Endothelial cell of umbilical vein (primary cell): ENCODE measurements around the gene LDLRAD4. TPM values are rescaled to one million over a fixed set of nuclear protein-coding genes. Genes with fewer than 3 reads are reported as not detected.

ENCODE experiments used
- BruUV-seq: library from RNA; stranded (reverse); fragments of 400-500 nt; replicated peaks from 2 replicates; lab custom pipeline; 2021; lab: Mats Ljungman, UMichigan
- CTCF ChIA-PET: fragments of 300-600, 350-600 bp; sonication (Branson Sonifier 250); formaldehyde crosslinking; loops from one replicate; lab custom pipeline; 2021; ENCODE audit warnings: antibody characterized with exemption, inconsistent platforms; lab: Charles Lee
- POLR2A ChIA-PET: fragments of 300-600, 350-600 bp; sonication (Branson Sonifier 250); formaldehyde crosslinking; loops from one replicate; lab custom pipeline; 2021; ENCODE audit warnings: antibody characterized with exemption, inconsistent platforms; lab: Charles Lee
- DNase-seq: peaks from one replicate; pipeline ENCODE4 v3.0.0-alpha.2; 2011; ENCODE audit warnings: low read depth, low spot score
- FAIRE-seq: peaks from 2 replicates; lab custom pipeline; 2011; peaks lifted over from hg19 to GRCh38; lab: Jason Lieb, UNC
- H2AFZ ChIP-seq: 2 replicates; pipeline ENCODE4 v1.6.0; 2012; ENCODE audit warnings: low read depth, low read length, control low read depth, inconsistent platforms
- H3K27ac ChIP-seq: 2 replicates; pipeline ENCODE4 v1.5.1; 2011; ENCODE audit warnings: low read depth, mild to moderate bottlenecking, control low read depth, low read length, moderate library complexity; ENCODE audit not compliant: insufficient read depth
- H3K27me3 ChIP-seq, 2 experiments: 2 replicates each; pipeline versions ENCODE4 v1.6.0 to v1.6.1; 2011; ENCODE audit warnings: low read length in 2 of 2, mixed read lengths in 1 of 2; ENCODE audit not compliant: control insufficient read depth in 2 of 2, insufficient read depth in 2 of 2
- H3K36me3 ChIP-seq, 2 experiments: 2 replicates in 1 of 2; 3 replicates in 1 of 2; pipeline ENCODE4 v1.5.1; 2011; ENCODE audit warnings: low read length in 2 of 2, mild to moderate bottlenecking in 1 of 2, moderate library complexity in 1 of 2; ENCODE audit not compliant: control insufficient read depth in 2 of 2, insufficient read depth in 2 of 2; ENCODE audit errors: extremely low read depth in 1 of 2
- H3K4me1 ChIP-seq: 3 replicates; pipeline ENCODE4 v1.5.1; 2011; ENCODE audit warnings: mild to moderate bottlenecking, low read length; ENCODE audit not compliant: control insufficient read depth, insufficient read depth; ENCODE audit errors: extremely low read depth
- H3K4me2 ChIP-seq: 2 replicates; pipeline ENCODE4 v1.6.1; 2011; ENCODE audit warnings: low read length, control low read depth, mixed read lengths; ENCODE audit not compliant: insufficient read depth
- H3K4me3 ChIP-seq, 3 experiments: fragments of 200-600 bp in 1 of 3; sonication (generic), shearing (Covaris generic) in 1 of 3; replicated peaks in 1 of 3; 2 replicates each; pipeline ENCODE4 v1.5.1; 2011 to 2016; ENCODE audit warnings: control low read depth in 3 of 3, low read length in 3 of 3, mild to moderate bottlenecking in 2 of 3, inconsistent platforms in 1 of 3, low read depth in 1 of 3, moderate library complexity in 1 of 3; ENCODE audit not compliant: insufficient read depth in 1 of 3
- H3K79me2 ChIP-seq: 2 replicates; pipeline ENCODE4 v1.6.0; 2012; ENCODE audit warnings: low read length, inconsistent platforms; ENCODE audit not compliant: control insufficient read depth, insufficient read depth
- H3K9ac ChIP-seq: replicated peaks from 2 replicates; pipeline ENCODE3; 2011; ENCODE audit warnings: low read length, control low read depth; ENCODE audit not compliant: insufficient read depth; ENCODE audit errors: extremely low read depth
- H3K9me1 ChIP-seq: replicated peaks from 3 replicates; pipeline ENCODE4 v1.6.0; 2011; ENCODE audit warnings: mild to moderate bottlenecking, low read length; ENCODE audit not compliant: control insufficient read depth, insufficient read depth; ENCODE audit errors: extremely low read depth
- H3K9me3 ChIP-seq: replicated peaks from 2 replicates; pipeline ENCODE4 v1.5.1; 2012; ENCODE audit warnings: low read length, inconsistent platforms; ENCODE audit not compliant: control insufficient read depth, insufficient read depth
- H4K20me1 ChIP-seq: replicated peaks from 2 replicates; pipeline ENCODE3; 2011; ENCODE audit warnings: mild to moderate bottlenecking, low read length; ENCODE audit not compliant: control insufficient read depth, insufficient read depth; ENCODE audit errors: extremely low read depth
- EZH2 ChIP-seq: IDR thresholded peaks from 2 replicates; pipeline ENCODE4 v1.6.1; 2012; ENCODE audit warnings: borderline replicate concordance, low read depth, mild to moderate bottlenecking, moderate library complexity, low read length, inconsistent platforms; ENCODE audit not compliant: severe bottlenecking
- FOS ChIP-seq: IDR thresholded peaks from 2 replicates; pipeline ENCODE4 v1.6.1; 2011; ENCODE audit warnings: mild to moderate bottlenecking, low read length, moderate library complexity, borderline replicate concordance; ENCODE audit not compliant: insufficient read depth
- GATA2 ChIP-seq: IDR thresholded peaks from 2 replicates; pipeline ENCODE4 v1.7.0; 2011; ENCODE audit warnings: low read depth, mild to moderate bottlenecking, moderate library complexity, mixed read lengths, low read length; ENCODE audit not compliant: insufficient read length, insufficient read depth
- JUN ChIP-seq: IDR thresholded peaks from 2 replicates; pipeline ENCODE4 v1.6.1; 2011; ENCODE audit warnings: borderline replicate concordance, low read depth; ENCODE audit not compliant: insufficient read length, insufficient read depth
- MAX ChIP-seq: IDR thresholded peaks from 2 replicates; pipeline ENCODE4 v1.6.1; 2011; ENCODE audit not compliant: insufficient read depth, insufficient read length
- MYC ChIP-seq: IDR thresholded peaks from one replicate; pipeline ENCODE4 v1.6.1; 2011; ENCODE audit warnings: mild to moderate bottlenecking, low read depth, low read length
- POLR2A ChIP-seq: IDR thresholded peaks from 2 replicates; pipeline ENCODE4 v1.6.1; 2012; ENCODE audit warnings: low read depth, mild to moderate bottlenecking, control low read depth, low read length
- POLR2AphosphoS5 ChIP-seq: IDR thresholded peaks from 2 replicates; pipeline ENCODE4 v1.6.1; 2012; ENCODE audit warnings: low read depth, mild to moderate bottlenecking, control low read depth, low read length, moderate library complexity; ENCODE audit not compliant: insufficient read depth
- dilution Hi-C: fragments of 300-500 bp; cut with MboI; formaldehyde crosslinking; loops from one replicate; pipeline ENCODE4 v1.15.0; 2019; ENCODE audit warnings: low sequenced_read_pairs; ENCODE audit not compliant: extremely low pct_ligation_motif_present
- intact Hi-C: fragments of 100-400 bp; cut with micrococcal nuclease; formaldehyde crosslinking; loops from one replicate; pipeline ENCODE4 v1.10.0; 2022
- polyA plus RNA-seq, 4 experiments: library from polyadenylated mRNA; depleted of rRNA in 3 of 4; stranded (reverse) in 3 of 4; unstranded in 1 of 4; fragments of >200 nt; gene quantifications; 2 replicates each; pipeline versions ENCODE4 v1.2.1 to v1.2.3, GENCODE V29; 2011 to 2012; ENCODE audit warnings: missing spikeins in 1 of 4
- total RNA-seq: library from RNA; stranded (reverse); gene quantifications from 2 replicates; pipeline ENCODE4 v1.2.3, GENCODE V29; 2021
- TF ChIP-seq, protein P1 (sequence below), 2 donors: IDR thresholded peaks; 1 replicate in 1 of 2; 2 replicates in 1 of 2; pipeline ENCODE4 v1.5.1; 2011; ENCODE audit warnings: low read length in 2 of 2, mild to moderate bottlenecking in 2 of 2, moderate library complexity in 2 of 2, control low read depth in 1 of 2, inconsistent platforms in 1 of 2, low read depth in 1 of 2; ENCODE audit not compliant: insufficient read depth in 1 of 2; ENCODE audit errors: extremely low read depth in 1 of 2

Gene LDLRAD4
- total and polyA plus RNA-seq, 2 donors (not counting 3 experiments of a cell fraction or from before 2014, with no cell fraction given) = 5.2 to 6.5 TPM

DNA sequence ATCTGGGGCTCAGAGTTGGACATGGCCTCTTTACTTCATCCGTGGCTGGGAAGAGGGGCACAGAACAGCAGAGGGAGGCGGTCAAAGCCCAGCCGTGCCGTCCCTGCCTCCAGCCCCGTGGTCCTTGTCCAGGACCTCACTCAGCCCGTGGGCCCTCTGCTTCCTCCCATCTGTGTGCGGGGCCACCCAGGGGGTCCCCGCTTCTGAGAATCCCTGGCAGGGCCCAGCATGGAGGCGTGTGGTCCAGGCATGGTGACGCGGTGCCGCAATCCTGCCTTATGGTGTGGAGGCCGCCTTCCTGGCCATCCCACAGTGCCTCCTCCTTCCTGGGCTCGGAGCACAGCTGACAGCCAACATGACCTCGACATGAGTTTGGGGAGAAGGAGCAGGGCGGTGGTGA lies 275.2 kb downstream of the LDLRAD4 start:
- DNase-seq (no peak), FAIRE-seq (no peak)
- intact Hi-C loops = no loop called here
- CTCF ChIA-PET = no interaction called here
- no peaks in the 10 kb centered on the region for H3K9me1 ChIP-seq
- dilution Hi-C loops = no loop called here
- H3K4me1 ChIP-seq = peaks cover 9% of the 10 kb centered on the region
- no peak overlapping the region for H2AFZ ChIP-seq
- no TSS peak for BruUV-seq
- H3K79me2 ChIP-seq = no peaks in the 10 kb centered on the region
- no peak overlapping the region for H3K9ac ChIP-seq
- H3K4me2 ChIP-seq = no peak overlapping the region
- no peaks in the 10 kb centered on the region for H3K9me3 ChIP-seq
- no peaks in the 10 kb centered on the region for H3K36me3 ChIP-seq
- no peaks in the 10 kb centered on the region for H4K20me1 ChIP-seq
- no peak overlapping the region for H3K27ac ChIP-seq
- no peaks in the 10 kb centered on the region for H3K27me3 ChIP-seq
- POLR2A ChIA-PET = no interaction called here
- TF ChIP-seq, protein P1, sequence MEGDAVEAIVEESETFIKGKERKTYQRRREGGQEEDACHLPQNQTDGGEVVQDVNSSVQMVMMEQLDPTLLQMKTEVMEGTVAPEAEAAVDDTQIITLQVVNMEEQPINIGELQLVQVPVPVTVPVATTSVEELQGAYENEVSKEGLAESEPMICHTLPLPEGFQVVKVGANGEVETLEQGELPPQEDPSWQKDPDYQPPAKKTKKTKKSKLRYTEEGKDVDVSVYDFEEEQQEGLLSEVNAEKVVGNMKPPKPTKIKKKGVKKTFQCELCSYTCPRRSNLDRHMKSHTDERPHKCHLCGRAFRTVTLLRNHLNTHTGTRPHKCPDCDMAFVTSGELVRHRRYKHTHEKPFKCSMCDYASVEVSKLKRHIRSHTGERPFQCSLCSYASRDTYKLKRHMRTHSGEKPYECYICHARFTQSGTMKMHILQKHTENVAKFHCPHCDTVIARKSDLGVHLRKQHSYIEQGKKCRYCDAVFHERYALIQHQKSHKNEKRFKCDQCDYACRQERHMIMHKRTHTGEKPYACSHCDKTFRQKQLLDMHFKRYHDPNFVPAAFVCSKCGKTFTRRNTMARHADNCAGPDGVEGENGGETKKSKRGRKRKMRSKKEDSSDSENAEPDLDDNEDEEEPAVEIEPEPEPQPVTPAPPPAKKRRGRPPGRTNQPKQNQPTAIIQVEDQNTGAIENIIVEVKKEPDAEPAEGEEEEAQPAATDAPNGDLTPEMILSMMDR (IDR thresholded peaks at IDR 0.05; ENCODE audit: extremely low read depth in 1 of 2, insufficient read depth in 1 of 2, low read depth in 1 of 2, low read length in 2 of 2) = no peak
- no peak for TF ChIP-seq GATA2
- TF ChIP-seq FOS = no peak
- TF ChIP-seq POLR2AphosphoS5 = no peak
- TF ChIP-seq MAX = no peak
- TF ChIP-seq POLR2A = no peak
- TF ChIP-seq MYC = no peak
- no peak for TF ChIP-seq JUN
- TF ChIP-seq EZH2 = no peak
- H3K4me3 ChIP-seq = no peak overlapping the region
